ENCODE data around the gene PIP5K1B. TPM values are rescaled to one million over a fixed set of nuclear protein-coding genes. Genes with fewer than 3 reads are reported as not detected.

Gene PIP5K1B
- total RNA-seq, 2 donors from 2014 or later: 0.17 to 0.37 TPM

- H3K9me3 Mint-ChIP-seq: no peaks in the 10 kb centered on the region
- no peak for ATAC-seq (replicated peaks)
- peaks cover 14% of the 10 kb centered on the region for H3K27me3 Mint-ChIP-seq
- no peak overlapping the region for H3K4me3 Mint-ChIP-seq
- no peaks in the 10 kb centered on the region for H3K4me1 Mint-ChIP-seq
- H3K36me3 Mint-ChIP-seq (ENCODE audit: low read depth): no peaks in the 10 kb centered on the region
- H3K27ac Mint-ChIP-seq: no peak overlapping the region
These were observed 139.1 kb downstream of the PIP5K1B start for GRCh38 chr9:68844157-68844556.

DNA sequence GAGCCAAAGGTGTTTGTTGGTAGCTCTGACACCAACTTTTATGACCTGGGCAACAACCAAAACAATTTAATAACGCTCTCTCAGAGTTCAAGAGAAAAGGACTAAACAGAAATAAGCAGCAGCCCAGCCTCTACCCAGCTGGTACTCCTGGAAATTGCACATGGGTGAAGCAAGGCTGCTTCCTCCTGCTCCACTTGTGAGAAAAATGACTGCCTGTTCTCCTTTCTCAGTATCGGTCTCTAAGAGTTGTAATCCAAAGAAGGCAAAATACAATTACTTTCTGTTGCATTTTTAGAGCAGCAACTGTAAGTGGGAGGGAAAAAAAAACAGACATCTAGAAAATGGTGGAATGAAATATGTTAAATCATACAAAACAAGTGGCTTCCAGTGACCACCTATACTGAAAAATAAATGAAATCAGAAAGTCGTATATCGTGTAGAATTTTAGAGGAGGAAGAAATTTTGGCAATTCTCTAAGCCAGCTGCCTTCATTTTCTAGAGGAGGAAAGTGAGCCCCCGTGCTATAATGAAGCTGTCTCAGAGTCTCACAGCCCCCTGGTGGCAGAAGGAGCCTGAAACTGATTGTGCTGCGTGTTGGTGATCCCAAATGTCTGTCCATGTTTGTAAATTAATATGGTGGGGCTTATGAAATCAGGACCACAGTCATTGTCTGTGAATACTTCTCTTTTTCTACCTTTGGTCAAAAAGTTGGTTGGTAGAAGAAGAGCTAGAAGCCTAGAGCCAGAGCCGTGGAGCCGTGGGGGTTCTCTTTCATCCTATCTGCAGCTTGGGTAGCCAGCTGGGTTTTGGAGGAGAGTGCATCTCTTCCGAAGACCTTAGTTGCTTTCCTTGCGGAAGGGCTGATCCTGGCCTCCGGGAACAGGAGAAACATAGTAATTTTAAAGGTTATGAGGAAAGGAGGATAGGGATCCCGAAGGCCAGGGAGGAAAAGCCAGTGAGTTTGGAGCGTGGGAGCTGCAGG is 139.9 kb downstream of the PIP5K1B start:
- Mint-ChIP-seq H3K27me3 (peaks cover 14% of the 10 kb centered on the region), H3K27ac (no peak overlapping the region), H3K36me3 (ENCODE audit: low read depth) (no peaks in the 10 kb centered on the region), H3K4me1 (no peaks in the 10 kb centered on the region), H3K9me3 (no peaks in the 10 kb centered on the region), H3K4me3 (no peak overlapping the region)
- no peak for ATAC-seq (replicated peaks)

GRCh38 chr9:68847765-68848164 is 142.7 kb downstream of the PIP5K1B start:
- Mint-ChIP-seq H3K27ac (no peak overlapping the region), H3K36me3 (ENCODE audit: low read depth) (no peaks in the 10 kb centered on the region)
- ATAC-seq (replicated peaks): no peak

DNA sequence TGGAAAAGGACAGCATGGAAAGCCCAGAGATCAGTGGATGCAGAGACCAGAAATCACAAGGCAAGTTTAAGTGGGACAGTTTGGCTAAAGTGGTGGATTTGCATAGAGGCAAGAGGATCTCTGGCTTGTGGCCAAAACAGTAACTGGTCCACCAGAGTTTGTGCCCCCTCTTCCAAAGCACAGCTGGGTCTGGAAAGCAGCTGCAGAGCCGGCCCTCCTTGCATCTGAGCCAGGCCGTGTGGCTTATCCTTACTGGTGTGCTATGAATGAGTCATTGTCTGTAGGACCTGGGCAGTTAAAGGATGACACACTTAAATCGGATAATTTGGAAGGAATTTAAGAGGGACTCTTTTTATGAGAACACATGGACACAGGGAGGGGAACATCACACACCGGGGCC is 146.6 kb downstream of the PIP5K1B start:
- no peaks in the 10 kb centered on the region for H3K36me3 Mint-ChIP-seq (ENCODE audit: low read depth)

More at GRCh38 chr9:68847765-68848164, 142.7 kb downstream of the PIP5K1B start:
- Mint-ChIP-seq H3K27me3 (peaks cover 10% of the 10 kb centered on the region), H3K9me3 (no peaks in the 10 kb centered on the region), H3K4me3 (no peak overlapping the region), H3K4me1 (no peaks in the 10 kb centered on the region)

GRCh38 chr9:68852941-68853340 is 147.9 kb downstream of the PIP5K1B start:
- Mint-ChIP-seq H3K27me3 (peaks cover 13% of the 10 kb centered on the region), H3K27ac (no peak overlapping the region), H3K4me3 (no peak overlapping the region), H3K36me3 (ENCODE audit: low read depth) (no peaks in the 10 kb centered on the region), H3K9me3 (no peaks in the 10 kb centered on the region), H3K4me1 (no peaks in the 10 kb centered on the region)
- ATAC-seq (replicated peaks): no peak

More for the DNA sequence above, 146.6 kb downstream of the PIP5K1B start:
- peaks cover 10% of the 10 kb centered on the region for H3K27me3 Mint-ChIP-seq
- no peaks in the 10 kb centered on the region for H3K9me3 Mint-ChIP-seq
- no peak overlapping the region for H3K27ac Mint-ChIP-seq
- ATAC-seq (replicated peaks): no peak
- no peak overlapping the region for H3K4me3 Mint-ChIP-seq
- no peaks in the 10 kb centered on the region for H3K4me1 Mint-ChIP-seq

DNA sequence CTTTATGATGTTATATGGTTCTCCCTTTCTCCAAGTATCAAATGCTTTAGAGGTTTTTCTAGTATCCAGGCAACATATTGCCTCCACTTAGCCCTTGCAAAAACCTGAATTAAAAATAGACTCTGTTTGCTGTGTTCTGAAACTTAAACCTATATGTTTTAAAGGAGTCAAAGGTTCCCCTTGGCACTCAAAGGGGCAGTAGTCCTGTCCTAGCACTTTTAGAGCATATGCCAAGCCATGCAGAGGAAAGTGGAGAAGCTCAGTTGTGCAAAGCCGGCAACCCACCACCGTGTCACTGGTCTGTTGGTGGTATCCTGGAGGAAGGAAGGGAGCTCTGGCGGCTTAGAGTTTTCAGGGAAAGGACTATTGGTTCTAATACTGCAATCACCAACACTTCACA is 154.3 kb downstream of the PIP5K1B start:
- no peak overlapping the region for H3K4me3 Mint-ChIP-seq
- no peaks in the 10 kb centered on the region for H3K36me3 Mint-ChIP-seq (ENCODE audit: low read depth)
- peaks cover 4% of the 10 kb centered on the region for H3K4me1 Mint-ChIP-seq
- ATAC-seq (replicated peaks): no peak
- H3K27ac Mint-ChIP-seq: no peak overlapping the region
- H3K9me3 Mint-ChIP-seq: no peaks in the 10 kb centered on the region
- H3K27me3 Mint-ChIP-seq: peaks cover 13% of the 10 kb centered on the region

GRCh38 chr9:68860419-68860818 is 155.4 kb downstream of the PIP5K1B start:
- H3K36me3 Mint-ChIP-seq (ENCODE audit: low read depth): no peaks in the 10 kb centered on the region
- ATAC-seq (replicated peaks): no peak

DNA sequence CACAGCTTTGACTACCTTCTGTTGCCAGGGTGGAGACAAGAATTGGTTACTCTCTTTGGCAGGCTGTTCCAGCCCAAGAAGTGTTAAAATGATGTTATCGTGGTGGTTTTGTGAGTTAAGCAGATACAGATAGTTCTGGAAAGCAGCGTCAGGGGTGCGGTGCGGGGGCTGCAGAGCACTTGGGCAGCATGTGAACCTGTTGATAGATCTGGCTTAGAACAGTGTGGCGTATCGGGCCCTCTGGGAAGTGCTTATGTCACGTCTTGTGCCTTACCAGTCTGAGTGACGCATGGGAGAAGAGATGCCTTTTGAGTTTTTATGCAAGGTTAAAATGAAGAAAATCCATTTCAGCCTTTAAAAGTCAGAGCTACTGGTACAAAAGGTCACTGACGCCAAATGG is 156.4 kb downstream of the PIP5K1B start:
- Mint-ChIP-seq H3K9me3 (no peaks in the 10 kb centered on the region), H3K27ac (no peak overlapping the region), H3K4me1 (peaks cover 4% of the 10 kb centered on the region), H3K27me3 (peaks cover 9% of the 10 kb centered on the region), H3K4me3 (no peak overlapping the region), H3K36me3 (ENCODE audit: low read depth) (no peaks in the 10 kb centered on the region)
- no peak for ATAC-seq (replicated peaks)

More at GRCh38 chr9:68860419-68860818, 155.4 kb downstream of the PIP5K1B start:
- H3K9me3 Mint-ChIP-seq: no peaks in the 10 kb centered on the region
- peaks cover 13% of the 10 kb centered on the region for H3K27me3 Mint-ChIP-seq
- peaks cover 4% of the 10 kb centered on the region for H3K4me1 Mint-ChIP-seq
- H3K27ac Mint-ChIP-seq: no peak overlapping the region
- no peak overlapping the region for H3K4me3 Mint-ChIP-seq

GRCh38 chr9:68867066-68867465 is 162.0 kb downstream of the PIP5K1B start:
- Mint-ChIP-seq H3K4me1 (peaks cover 4% of the 10 kb centered on the region), H3K27ac (no peak overlapping the region), H3K27me3 (no peaks in the 10 kb centered on the region), H3K36me3 (ENCODE audit: low read depth) (no peaks in the 10 kb centered on the region), H3K9me3 (no peaks in the 10 kb centered on the region), H3K4me3 (no peak overlapping the region)
- no peak for ATAC-seq (replicated peaks)

GRCh38 chr9:68869022-68869421 is 164.0 kb downstream of the PIP5K1B start:
- H3K27me3 Mint-ChIP-seq: no peaks in the 10 kb centered on the region
- ATAC-seq (replicated peaks): no peak
- H3K27ac Mint-ChIP-seq: no peak overlapping the region
- no peaks in the 10 kb centered on the region for H3K9me3 Mint-ChIP-seq
- H3K4me1 Mint-ChIP-seq: peaks cover 3% of the 10 kb centered on the region
- no peaks in the 10 kb centered on the region for H3K36me3 Mint-ChIP-seq (ENCODE audit: low read depth)
- H3K4me3 Mint-ChIP-seq: no peak overlapping the region

GRCh38 chr9:68870086-68870485 is 165.0 kb downstream of the PIP5K1B start:
- no peak overlapping the region for H3K27ac Mint-ChIP-seq
- no peak overlapping the region for H3K4me3 Mint-ChIP-seq
- no peaks in the 10 kb centered on the region for H3K36me3 Mint-ChIP-seq (ENCODE audit: low read depth)
- ATAC-seq (replicated peaks): no peak
- no peaks in the 10 kb centered on the region for H3K4me1 Mint-ChIP-seq
- H3K9me3 Mint-ChIP-seq: no peaks in the 10 kb centered on the region
- H3K27me3 Mint-ChIP-seq: no peaks in the 10 kb centered on the region

- H3K36me3 Mint-ChIP-seq (ENCODE audit: low read depth): no peaks in the 10 kb centered on the region
- H3K4me3 Mint-ChIP-seq: no peak overlapping the region
- H3K27ac Mint-ChIP-seq: no peak overlapping the region
- no peak for ATAC-seq (replicated peaks)
- H3K27me3 Mint-ChIP-seq: no peaks in the 10 kb centered on the region
- no peaks in the 10 kb centered on the region for H3K4me1 Mint-ChIP-seq
- no peaks in the 10 kb centered on the region for H3K9me3 Mint-ChIP-seq
These were observed 166.2 kb downstream of the PIP5K1B start for GRCh38 chr9:68871236-68871635.

- no peak overlapping the region for H3K27ac Mint-ChIP-seq
- H3K9me3 Mint-ChIP-seq: no peaks in the 10 kb centered on the region
- H3K27me3 Mint-ChIP-seq: no peaks in the 10 kb centered on the region
- no peaks in the 10 kb centered on the region for H3K4me1 Mint-ChIP-seq
- no peak overlapping the region for H3K4me3 Mint-ChIP-seq
- H3K36me3 Mint-ChIP-seq (ENCODE audit: low read depth): no peaks in the 10 kb centered on the region
- ATAC-seq (replicated peaks): no peak
These were observed 167.0 kb downstream of the PIP5K1B start for GRCh38 chr9:68872026-68872501.

DNA sequence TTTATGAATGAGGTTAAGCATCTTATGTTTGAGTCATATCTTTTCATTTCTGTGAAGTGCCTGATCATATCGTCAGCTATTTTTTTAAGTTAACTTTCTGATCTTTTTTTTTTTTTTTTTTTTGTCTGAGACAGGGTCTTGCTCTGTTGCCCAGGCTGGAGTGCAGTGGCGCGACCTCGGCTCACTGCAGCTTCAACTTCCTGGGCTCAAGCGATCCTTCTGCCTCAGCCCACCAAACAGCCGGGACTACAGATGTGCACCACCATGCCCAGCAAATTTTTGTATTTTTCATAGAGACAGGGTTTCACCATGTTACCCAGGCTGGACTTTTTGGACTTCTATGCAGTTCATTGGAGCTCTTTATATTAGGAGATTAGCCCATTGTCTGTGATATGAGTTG is 168.1 kb downstream of the PIP5K1B start:
- Mint-ChIP-seq H3K27me3 (no peaks in the 10 kb centered on the region), H3K27ac (no peak overlapping the region), H3K9me3 (no peaks in the 10 kb centered on the region), H3K36me3 (ENCODE audit: low read depth) (no peaks in the 10 kb centered on the region), H3K4me1 (no peaks in the 10 kb centered on the region), H3K4me3 (no peak overlapping the region)
- no peak for ATAC-seq (replicated peaks)

DNA sequence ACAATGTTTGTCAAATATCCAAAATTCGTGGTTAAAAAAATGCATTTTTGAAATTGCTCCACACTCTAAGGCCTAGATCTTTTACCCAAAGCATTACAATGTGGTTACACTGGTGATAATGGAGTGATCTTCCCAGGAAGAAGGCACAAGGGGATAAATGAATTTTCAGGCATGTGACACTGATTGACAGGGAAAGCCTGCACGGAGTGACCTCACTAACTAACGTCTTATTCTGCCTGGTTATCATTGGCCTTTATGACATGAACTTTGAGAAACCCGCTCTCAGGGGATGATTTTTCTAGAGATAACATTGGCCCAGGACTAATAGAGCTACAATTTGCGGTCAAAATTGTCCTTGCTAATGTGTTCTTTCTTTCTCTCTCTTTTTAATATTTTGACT is 171.2 kb downstream of the PIP5K1B start:
- no peak overlapping the region for H3K27ac Mint-ChIP-seq
- ATAC-seq (replicated peaks): no peak
- H3K27me3 Mint-ChIP-seq: peaks cover 8% of the 10 kb centered on the region
- no peak overlapping the region for H3K4me3 Mint-ChIP-seq
- H3K4me1 Mint-ChIP-seq: no peaks in the 10 kb centered on the region
- H3K9me3 Mint-ChIP-seq: no peaks in the 10 kb centered on the region
- no peaks in the 10 kb centered on the region for H3K36me3 Mint-ChIP-seq (ENCODE audit: low read depth)

All from activated T-helper 17 cell treated with anti-CD3 and anti-CD28 coated beads, Interleukin-2, amount 50 U/mL, for 72 hours (primary cell).